NCI-H2171 (cell line): Measurements from ENCODE around the gene MED26.
"Not testable (repeated sequence)": the region's sequence is repeated elsewhere in the genome, so short reads cannot be mapped to it uniquely, and the experiment has no call there.

Experiments used
- DNase-seq: peaks from one replicate; lab custom pipeline; 2025; lab: John Stamatoyannopoulos, UW

The MED26 gene

DNA sequence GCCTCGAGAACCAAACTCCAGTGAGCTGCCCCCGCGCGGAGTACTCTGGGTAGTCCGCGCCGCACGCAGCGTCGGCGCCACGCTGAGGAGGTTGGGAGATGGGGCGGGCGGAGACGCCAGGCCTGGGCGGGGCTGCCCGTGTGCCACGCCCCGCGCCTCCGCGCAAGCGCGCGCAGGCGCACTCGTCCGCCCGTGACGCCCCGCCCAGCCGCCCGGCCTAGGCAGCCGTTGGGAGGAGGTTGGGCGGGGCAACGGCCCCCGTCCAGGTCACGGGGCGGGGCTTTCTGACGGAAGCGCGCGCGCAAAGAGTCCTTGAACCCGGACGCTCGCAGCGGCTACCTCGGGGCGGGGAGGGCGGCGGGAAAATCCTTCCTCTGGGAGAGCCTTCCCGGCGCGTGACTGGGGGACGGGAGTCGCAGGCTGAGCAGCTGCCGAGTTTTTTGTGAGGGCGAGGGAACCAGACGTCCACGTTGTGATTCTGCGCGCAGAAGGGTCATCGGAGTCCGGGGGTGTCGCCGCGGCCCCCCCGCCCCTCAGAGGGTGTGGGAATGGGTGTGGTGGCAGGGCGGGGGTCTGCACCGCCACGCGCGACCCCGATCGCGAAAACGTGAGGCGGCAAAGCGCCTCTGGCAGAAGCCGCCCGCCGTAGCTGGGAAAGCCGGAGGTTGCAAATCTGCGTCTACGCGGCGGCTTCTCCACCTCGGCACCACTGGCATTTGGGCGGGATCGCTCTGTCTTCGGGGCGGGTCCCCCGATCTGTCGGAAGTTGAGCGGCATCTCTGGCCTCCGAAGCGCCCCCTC lies at the start of gene MED26:
MED26 (minus strand) TSS at position 22 of the 801 bp plus-strand sequence. CDS start 261 bp downstream, outside the sequence.
- peak; percentile 99 for DNase-seq

DNA sequence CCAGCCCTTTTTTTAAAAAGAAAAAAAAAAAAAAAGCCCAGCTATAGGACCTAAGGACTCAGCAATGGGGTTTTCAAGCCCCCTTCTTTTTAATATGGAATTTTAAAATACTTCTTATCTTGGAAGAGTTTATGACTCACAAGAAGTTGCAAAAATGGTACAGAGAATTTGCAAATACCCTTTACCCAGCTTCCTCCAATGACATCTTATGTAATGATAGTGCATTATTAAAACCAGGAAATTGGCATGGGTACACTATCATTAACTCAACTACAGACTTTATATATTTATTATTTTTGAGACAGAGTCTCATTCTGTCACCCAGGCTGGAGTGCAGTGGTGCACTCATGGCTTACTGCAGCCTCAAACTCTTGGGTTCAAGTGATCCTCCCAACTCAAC lies 49.1 kb upstream of the MED26 start:
- DNase-seq, result no peak

DNA sequence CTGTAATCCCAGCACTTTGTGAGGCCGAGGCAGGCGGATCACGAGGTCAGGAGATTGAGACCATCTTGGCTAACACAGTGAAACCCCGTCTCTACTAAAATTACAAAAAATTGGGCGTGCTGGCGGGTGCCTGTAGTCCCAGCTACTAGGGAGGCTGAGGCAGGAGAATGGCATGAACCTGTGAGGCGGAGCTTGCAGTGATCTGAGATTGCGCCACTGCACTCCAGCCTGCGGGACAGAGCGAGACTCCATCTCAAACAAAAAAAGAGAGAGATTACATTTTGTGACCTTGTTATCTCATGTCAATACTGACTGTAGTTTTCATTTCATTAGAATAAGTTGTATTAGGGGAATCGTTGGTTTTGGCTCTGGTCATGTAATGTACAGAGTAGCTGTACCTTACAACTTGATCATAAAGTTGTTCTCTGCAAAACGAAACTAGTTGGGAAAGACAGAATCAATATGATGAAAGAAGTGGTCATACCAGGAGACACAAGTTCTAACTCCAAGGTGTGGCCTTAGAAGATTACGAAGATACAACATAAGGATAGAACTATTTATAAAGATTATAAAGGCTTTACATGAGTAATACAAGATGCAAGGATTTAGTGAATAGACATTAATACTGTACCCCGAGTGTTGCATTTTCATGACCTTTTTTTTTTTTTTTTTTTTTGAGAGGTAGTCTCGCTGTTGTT lies 48.2 kb upstream of the MED26 start:
- DNase-seq, result no peak

- not testable (repeated sequence) for DNase-seq
Measured at GRCh38 chr19:16673839-16674238, 45.8 kb upstream of the MED26 start.

DNA sequence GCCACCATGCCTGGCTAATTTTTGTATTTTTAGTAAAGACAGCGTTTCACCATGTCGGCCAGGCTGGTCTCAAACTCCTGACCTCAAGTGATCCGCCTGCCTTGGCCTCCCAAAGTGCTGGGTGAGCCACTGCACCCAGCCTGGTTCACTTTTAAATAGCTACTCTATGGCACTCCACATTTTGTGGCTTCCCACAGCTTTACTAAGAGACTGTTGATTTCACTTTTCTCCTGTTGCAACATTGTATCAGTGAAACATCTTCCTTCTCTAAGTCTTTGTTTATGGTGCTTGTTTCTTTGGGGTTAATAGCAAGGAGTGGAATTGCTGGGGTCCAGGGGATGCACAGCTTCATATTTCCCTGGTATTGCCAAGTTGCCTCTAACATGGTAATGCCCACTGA lies 45.2 kb upstream of the MED26 start:
- DNase-seq, result no peak

- DNase-seq, result no peak
Measured at GRCh38 chr19:16671652-16672274, 43.8 kb upstream of the MED26 start.

DNA sequence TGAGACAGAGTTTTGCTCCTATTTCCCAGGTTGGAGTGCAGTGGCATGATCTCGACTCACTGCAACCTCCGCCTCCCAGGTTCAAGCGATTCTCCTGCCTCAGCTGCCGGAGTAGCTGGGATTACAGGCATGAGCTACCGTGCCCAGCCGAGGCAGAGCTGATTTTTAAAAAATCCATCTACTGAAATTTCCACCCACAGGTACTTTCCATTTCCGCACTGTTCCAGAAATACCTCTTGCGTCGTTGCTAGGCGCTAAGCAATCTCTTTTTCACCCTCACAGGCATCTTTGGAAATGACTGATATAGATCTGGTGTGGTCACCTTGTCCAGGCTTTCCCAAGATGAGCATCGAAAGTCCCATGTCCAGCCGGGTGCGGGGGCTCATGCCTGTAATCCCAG lies 42.3 kb upstream of the MED26 start:
- DNase-seq, result no peak

DNA sequence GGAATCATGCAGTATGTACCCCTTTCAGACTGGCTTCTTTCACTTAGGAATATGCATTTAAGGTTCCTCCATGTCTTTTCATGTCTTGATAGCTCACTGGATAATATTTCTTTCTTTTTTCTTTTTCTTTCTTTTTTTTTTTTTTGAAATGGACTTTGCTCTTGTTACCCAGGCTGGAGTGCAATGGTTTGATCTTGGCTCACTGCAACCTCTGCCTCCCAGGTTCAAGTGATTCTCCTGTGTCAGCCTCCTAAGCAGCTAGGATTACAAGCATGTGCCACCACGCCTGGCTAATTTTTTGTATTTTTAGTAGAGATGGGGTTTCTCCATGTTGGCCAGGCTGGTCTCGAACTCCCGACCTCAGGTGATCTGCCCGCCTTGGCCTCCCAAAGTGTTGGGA lies 40.7 kb upstream of the MED26 start:
- not testable (repeated sequence) for DNase-seq

- DNase-seq, result no peak
Measured at GRCh38 chr19:16668176-16668575, 40.2 kb upstream of the MED26 start.

DNA sequence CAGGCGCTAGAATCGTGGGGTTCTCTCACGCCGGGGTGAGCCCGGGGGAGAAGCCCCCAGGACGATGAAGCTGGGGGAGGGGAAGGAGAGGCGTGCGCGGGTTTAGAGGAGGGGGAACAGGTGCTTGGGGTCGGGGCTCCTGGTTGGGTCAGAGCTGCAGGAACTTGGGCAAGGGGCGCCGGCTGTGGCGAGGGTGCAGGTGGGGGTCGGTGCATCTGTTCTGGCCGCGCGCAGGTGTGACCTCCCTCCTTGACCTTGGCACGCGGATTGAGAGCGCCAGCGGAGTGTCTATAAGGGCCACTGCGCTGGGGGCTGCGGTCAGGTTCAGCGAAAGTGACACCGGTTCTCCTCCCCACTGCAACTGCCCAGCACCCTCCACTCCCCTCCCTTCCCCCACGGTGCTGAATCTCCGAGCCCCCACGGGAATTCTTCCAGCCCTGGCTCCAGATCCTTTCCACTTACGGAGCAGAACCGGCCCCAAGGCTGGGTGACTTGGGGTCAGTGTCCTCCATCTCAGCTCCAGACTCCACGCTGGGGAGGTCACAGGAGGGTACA lies 33.6 kb upstream of the MED26 start:
- DNase-seq, result no peak

DNA sequence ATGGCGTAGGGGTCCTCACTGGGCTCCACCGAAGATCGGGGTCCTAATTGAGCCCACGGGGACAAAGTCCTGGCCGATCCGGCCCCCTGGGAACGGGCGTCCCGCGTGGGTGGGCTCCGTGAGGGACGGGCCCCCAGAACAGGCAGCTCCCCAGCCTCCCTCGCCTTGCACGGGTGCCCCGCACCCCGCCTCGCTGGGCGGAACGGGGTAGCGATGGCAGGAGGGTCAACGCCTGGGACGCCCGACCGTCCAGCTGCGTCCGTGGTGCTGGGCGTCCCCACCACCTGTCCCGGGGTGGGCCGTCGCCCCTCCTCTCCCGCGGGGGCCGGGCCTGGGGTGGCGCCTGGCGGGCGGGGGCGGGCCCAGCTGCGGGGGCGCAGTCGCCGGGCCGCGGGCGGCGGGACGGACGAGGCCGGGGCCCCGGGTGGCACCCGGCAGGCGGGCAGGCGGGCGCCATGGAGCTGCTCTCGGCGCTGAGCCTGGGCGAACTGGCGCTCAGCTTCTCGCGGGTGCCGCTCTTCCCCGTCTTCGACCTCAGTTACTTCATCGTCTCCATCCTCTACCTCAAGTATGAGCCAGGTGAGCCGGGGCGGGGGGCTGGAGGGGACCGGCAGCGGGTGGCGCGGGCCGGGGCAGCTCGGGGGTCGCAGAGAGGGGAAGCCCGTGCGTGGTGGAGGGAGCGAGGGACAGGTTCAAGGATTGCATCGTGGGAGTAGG lies 32.9 kb upstream of the MED26 start, which contains the start of gene TMEM38A:
TMEM38A (plus strand) TSS at position 377 of the 717 bp plus-strand sequence; CDS start at position 456, 79 bp downstream.
- no peak for DNase-seq

DNA sequence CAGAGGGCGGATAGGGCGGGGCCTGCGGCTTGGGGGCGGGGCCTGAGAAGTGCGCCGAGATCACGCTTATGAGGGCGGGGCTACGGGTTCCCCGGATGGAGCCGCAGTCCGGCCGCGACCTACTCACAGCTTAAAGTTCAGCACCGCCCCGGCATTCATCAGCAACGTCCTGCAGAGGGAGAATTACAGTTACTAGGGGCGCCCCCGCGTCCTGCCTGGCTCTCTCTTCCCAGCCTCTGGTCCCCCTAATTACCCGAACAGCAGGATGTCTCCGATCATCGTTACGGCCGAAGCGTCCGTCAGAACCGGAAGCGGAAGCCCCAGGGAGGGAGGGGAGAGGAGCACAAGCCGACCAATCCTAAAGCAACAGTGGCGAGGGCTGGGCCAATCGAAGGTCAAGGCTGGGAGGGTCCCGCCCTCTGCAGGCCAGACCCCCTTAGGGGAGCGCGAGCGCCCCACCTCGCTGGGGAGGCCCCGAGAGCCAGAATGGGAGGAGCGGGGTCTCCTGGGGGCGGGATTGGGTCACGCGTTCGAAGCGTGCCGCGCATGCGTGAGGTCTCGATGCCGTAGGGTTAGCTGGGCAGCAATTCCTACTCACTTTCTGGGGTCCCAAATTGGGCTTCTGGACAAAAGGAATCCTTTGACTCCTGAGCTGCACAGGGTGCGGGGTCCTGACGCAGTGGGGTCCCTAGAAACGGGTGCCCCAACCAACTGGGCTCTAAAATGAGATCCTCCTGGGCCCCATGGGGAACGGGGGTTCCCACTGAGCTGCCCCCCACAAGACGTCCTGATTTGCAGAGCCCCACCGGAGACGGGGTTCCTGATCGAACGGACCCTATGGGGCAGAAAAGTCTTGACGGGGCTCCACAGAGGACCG lies 32.1 kb upstream of the MED26 start, which contains the start of gene SMIM7:
SMIM7 (minus strand) TSS at position 313 of the 877 bp plus-strand sequence; CDS start at position 279, 34 bp downstream.
- peak; percentile 98 for DNase-seq

DNA sequence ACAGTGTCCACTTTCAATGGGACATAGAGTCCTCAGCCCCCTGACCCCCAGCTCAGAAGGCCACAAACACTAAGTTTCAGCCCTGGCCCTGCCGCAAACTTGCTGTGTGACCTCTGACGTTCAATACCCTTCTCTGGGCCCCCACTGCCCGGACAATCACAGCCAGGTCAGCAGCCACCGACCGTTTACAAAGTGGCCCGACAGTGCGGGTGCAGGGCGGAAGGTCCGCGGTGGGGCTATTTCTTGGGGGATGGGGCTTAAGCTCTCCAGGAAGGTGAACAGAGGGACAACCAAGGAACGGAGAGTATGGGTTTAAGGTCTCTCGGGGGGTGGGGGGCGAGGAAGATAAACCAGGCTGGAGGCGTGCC lies 31.4 kb upstream of the MED26 start:
- DNase-seq, result no peak

DNA sequence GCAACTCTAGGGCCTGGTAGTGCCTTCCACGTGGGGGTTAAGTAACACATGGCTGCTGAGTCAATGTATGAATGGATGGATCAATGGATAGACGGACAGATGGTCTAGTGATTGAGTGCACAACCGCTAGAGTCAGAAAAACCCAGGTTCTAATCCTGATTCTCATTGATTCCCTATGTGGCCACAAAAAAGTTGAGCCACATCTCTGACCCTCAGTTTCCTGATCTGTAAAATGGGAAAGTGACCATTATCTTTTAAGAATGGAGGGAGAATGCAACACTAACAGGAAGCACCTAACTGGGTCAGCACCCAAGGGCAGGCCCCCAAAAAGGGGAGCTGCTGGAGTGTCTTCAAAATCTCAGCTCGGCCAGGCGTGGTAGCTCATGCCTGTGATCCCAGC lies 29.4 kb upstream of the MED26 start:
- DNase-seq, result no peak

- DNase-seq, result no peak
Measured at GRCh38 chr19:16655727-16656126, 27.7 kb upstream of the MED26 start.

DNA sequence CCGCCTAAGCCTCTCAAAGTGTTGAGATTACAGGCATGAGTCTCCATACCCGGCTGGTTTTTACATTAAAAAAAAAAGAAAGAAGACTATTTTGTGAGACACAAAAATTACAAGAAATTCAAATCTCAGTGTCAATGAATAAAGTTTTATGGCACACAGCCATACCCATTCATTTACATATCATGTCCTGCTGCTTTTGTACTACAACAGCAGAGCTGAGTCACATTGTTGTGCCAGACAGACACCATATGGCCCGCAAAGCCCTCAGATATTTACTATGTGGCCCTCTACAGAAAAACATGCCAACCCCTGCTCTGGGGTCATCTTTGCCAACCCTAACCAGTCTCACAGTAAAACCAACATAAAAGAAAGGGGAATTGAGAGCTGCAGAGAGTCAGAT lies 26.6 kb upstream of the MED26 start:
- no peak for DNase-seq

DNA sequence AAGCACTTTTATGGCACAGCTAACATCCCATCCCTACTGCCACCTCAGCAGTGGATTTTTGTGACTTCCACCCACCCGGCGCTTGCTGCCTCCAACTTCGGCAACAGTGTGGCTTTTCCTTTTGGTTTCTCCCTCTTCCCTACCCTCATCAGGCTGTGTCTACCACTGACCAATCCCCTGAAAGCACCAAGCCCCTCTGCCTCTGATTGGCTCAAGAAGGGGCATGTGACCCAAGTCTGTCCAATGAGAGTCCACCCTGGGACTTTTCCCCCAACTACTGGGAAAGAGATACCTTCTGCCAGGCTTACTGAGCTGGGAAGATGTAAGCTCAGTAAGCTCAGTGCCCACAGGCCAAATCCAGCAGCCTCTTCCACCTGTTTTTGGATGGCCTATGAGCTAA lies 26.1 kb upstream of the MED26 start:
- DNase-seq, result no peak

- no peak for DNase-seq
Measured at GRCh38 chr19:16652854-16653253, 24.9 kb upstream of the MED26 start.

GRCh38 chr19:16651421-16652188 lies 23.6 kb upstream of the MED26 start:
- not testable (repeated sequence) for DNase-seq

DNA sequence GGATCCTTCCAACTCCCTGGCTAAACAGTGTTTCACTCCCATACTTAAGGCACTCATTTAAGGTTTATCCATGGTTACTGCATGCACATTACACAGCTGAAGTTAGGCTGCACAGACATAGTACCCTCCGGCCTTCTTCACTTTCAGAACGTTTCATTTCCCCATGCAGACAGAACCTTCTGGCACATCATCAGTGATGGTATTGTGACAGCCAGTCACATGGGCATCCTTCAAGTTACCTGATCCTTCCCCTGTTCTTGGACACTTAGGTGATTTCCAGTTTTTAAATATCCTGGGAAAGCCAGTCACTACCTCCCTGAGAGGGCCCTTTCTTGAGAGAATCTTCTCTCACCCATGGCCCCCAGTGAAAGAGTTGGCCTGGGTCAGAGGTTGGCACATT lies 22.8 kb upstream of the MED26 start:
- DNase-seq, result no peak
